H7 (cell line): Measurements from ENCODE around the gene GPR35. TPM values are rescaled to one million over a fixed set of nuclear protein-coding genes. Genes with fewer than 3 reads are reported as not detected.
A peak's percentile ranks its signal among the peaks of the same experiment; 100 is the strongest.

ENCODE experiments used
- DNase-seq: peaks from one replicate; pipeline ENCODE4 v3.0.0; 2012
- H3K27me3 ChIP-seq: 2 replicates; pipeline ENCODE4 v1.6.0; 2011; ENCODE audit warnings: mild to moderate bottlenecking, low read length; ENCODE audit not compliant: control insufficient read depth, insufficient read depth
- H3K36me3 ChIP-seq: replicated peaks from 2 replicates; pipeline ENCODE4 v1.5.1; 2011; ENCODE audit warnings: low read length; ENCODE audit not compliant: control insufficient read depth, insufficient read depth
- H3K4me3 ChIP-seq: 2 replicates; pipeline ENCODE4 v1.5.1; 2011; ENCODE audit warnings: low read depth, mild to moderate bottlenecking, control low read depth, low read length, moderate library complexity; ENCODE audit not compliant: insufficient read depth
- total RNA-seq: library from RNA; depleted of rRNA; stranded (reverse); fragments of >200 nt; shearing (Covaris generic); gene quantifications from 2 replicates; pipeline ENCODE4 v1.2.3, GENCODE V29; 2014

Gene GPR35
- total RNA-seq, 1 experiment from 2014 or later, result not detected

- DNase-seq, result peak; percentile 48
- no peaks in the 10 kb centered on the region for H3K36me3 ChIP-seq
- H3K27me3 ChIP-seq, result no peaks in the 10 kb centered on the region
- no peak overlapping the region for H3K4me3 ChIP-seq
Observed at GRCh38 chr2:240619506-240620148, 5.7 kb upstream of the GPR35 start.

- Histone ChIP-seq H3K27me3 (no peaks in the 10 kb centered on the region), H3K4me3 (no peak overlapping the region), H3K36me3 (no peaks in the 10 kb centered on the region)
- peak; percentile 46 for DNase-seq
Observed at GRCh38 chr2:240620149-240620731, 5.0 kb upstream of the GPR35 start.

GRCh38 chr2:240620859-240621258 is 4.4 kb upstream of the GPR35 start:
- no peaks in the 10 kb centered on the region for H3K36me3 ChIP-seq
- H3K4me3 ChIP-seq, result no peak overlapping the region
- H3K27me3 ChIP-seq, result no peaks in the 10 kb centered on the region
- peak; percentile 40 for DNase-seq

GRCh38 chr2:240622060-240622411 is 3.2 kb upstream of the GPR35 start:
- Histone ChIP-seq H3K4me3 (no peak overlapping the region), H3K27me3 (no peaks in the 10 kb centered on the region), H3K36me3 (no peaks in the 10 kb centered on the region)
- DNase-seq, result no peak

- no peak overlapping the region for H3K4me3 ChIP-seq
- peak; percentile 58 for DNase-seq
- no peaks in the 10 kb centered on the region for H3K36me3 ChIP-seq
- no peaks in the 10 kb centered on the region for H3K27me3 ChIP-seq
Observed at GRCh38 chr2:240622531-240623235, 2.6 kb upstream of the GPR35 start.

GRCh38 chr2:240623531-240624010 is 1.7 kb upstream of the GPR35 start:
- Histone ChIP-seq H3K4me3 (no peak overlapping the region), H3K27me3 (no peaks in the 10 kb centered on the region), H3K36me3 (no peaks in the 10 kb centered on the region)
- peak; percentile 62 for DNase-seq

GRCh38 chr2:240624011-240624949 is 1.0 kb upstream of the GPR35 start:
- Histone ChIP-seq H3K4me3 (no peak overlapping the region), H3K36me3 (no peaks in the 10 kb centered on the region), H3K27me3 (no peaks in the 10 kb centered on the region)
- DNase-seq, result peak; percentile 59

GRCh38 chr2:240626531-240627300 is 1.4 kb downstream of the GPR35 start:
- peak; percentile 67 for DNase-seq
- Histone ChIP-seq H3K4me3 (no peak overlapping the region), H3K36me3 (no peaks in the 10 kb centered on the region), H3K27me3 (no peaks in the 10 kb centered on the region)

- DNase-seq, result peak; percentile 50
- Histone ChIP-seq H3K4me3 (no peak overlapping the region), H3K36me3 (no peaks in the 10 kb centered on the region), H3K27me3 (no peaks in the 10 kb centered on the region)
Observed at GRCh38 chr2:240627736-240628506, 2.6 kb downstream of the GPR35 start.

GRCh38 chr2:240628507-240628807 is 3.2 kb downstream of the GPR35 start:
- Histone ChIP-seq H3K36me3 (no peaks in the 10 kb centered on the region), H3K27me3 (no peaks in the 10 kb centered on the region), H3K4me3 (no peak overlapping the region)
- DNase-seq, result peak; percentile 46

GRCh38 chr2:240628808-240629618 is 3.7 kb downstream of the GPR35 start:
- Histone ChIP-seq H3K36me3 (no peaks in the 10 kb centered on the region), H3K4me3 (no peak overlapping the region), H3K27me3 (no peaks in the 10 kb centered on the region)
- peak; percentile 70 for DNase-seq

GRCh38 chr2:240629619-240629967 is 4.3 kb downstream of the GPR35 start:
- DNase-seq, result no peak
- H3K36me3 ChIP-seq, result no peaks in the 10 kb centered on the region
- no peak overlapping the region for H3K4me3 ChIP-seq
- H3K27me3 ChIP-seq, result no peaks in the 10 kb centered on the region
